ENCODE measurements around the gene ZNF335. TPM values are rescaled to one million over a fixed set of nuclear protein-coding genes. Genes with fewer than 3 reads are reported as not detected.
A peak's percentile ranks its signal among the peaks of the same experiment; 100 is the strongest.

ZNF335 gene
- total and polyA plus RNA-seq, 2 of the 13 experiments (the other 11 are each of a cell fraction or from before 2014, with no cell fraction given), result 9.7 to 13.7 TPM

GRCh38 chr20:45971425-45971674 is 653 bp downstream of the ZNF335 start (continued):
- TF ChIP-seq RFXANK (CRISPR knock-in tag; IDR thresholded peaks at IDR 0.05) (no peak; the same call in 1 of the 2 replicates), NAIF1 (CRISPR knock-in tag; IDR thresholded peaks at IDR 0.05; ENCODE audit: borderline replicate concordance) (no peak), CENPX (CRISPR knock-in tag; IDR thresholded peaks at IDR 0.05) (no peak), POLR2AphosphoS2 (IDR thresholded peaks at IDR 0.05; ENCODE audit: low read depth, low read length) (no peak), BORCS8-MEF2B (CRISPR knock-in tag; IDR thresholded peaks at IDR 0.05) (no peak), CEBPB (IDR thresholded peaks at IDR 0.05; ENCODE audit: borderline replicate concordance, low read depth, low read length) (no peak), ZNF775 (CRISPR knock-in tag; IDR thresholded peaks at IDR 0.05; ENCODE audit: borderline replicate concordance) (no peak), REST (IDR thresholded peaks at IDR 0.05; ENCODE audit: borderline replicate concordance in 1 of 2, low read depth in 1 of 2, low read length in 2 of 2) (no peak), BCL3 (CRISPR knock-in tag; IDR thresholded peaks at IDR 0.05) (no peak), ZC3H13 (CRISPR knock-in tag; IDR thresholded peaks at IDR 0.05) (0 out of 2 replicates have a peak, but pooled peaks have one; percentile 11), ZBTB7A (CRISPR knock-in tag; IDR thresholded peaks at IDR 0.05) (no peak), EHMT2 (IDR thresholded peaks at IDR 0.05; ENCODE audit: borderline replicate concordance, low read depth, low read length) (no peak), HMG20A (CRISPR knock-in tag; IDR thresholded peaks at IDR 0.05; ENCODE audit: borderline replicate concordance) (no peak), SMARCC2 (IDR thresholded peaks at IDR 0.05) (no peak), ZMAT3 (CRISPR knock-in tag; conservative IDR thresholded peaks at IDR 0.05) (peak; percentile 62; the same call in 1 of the 2 replicates), ETV6 (CRISPR knock-in tag; conservative IDR thresholded peaks at IDR 0.05) (no peak), JUNB (CRISPR knock-in tag; IDR thresholded peaks at IDR 0.05; ENCODE audit: borderline replicate concordance) (no peak), ZNF552 (CRISPR knock-in tag; IDR thresholded peaks at IDR 0.05; ENCODE audit: borderline replicate concordance) (0 out of 2 replicates have a peak, but pooled peaks have one; percentile 70), ZNF646 (CRISPR knock-in tag; IDR thresholded peaks at IDR 0.05) (no peak), CREBL2 (CRISPR knock-in tag; IDR thresholded peaks at IDR 0.05; ENCODE audit: borderline replicate concordance) (no peak)

Measured in HepG2 (cell line).